Measurements from ENCODE around the gene TOM1L2. TPM values are rescaled to one million over a fixed set of nuclear protein-coding genes. Genes with fewer than 3 reads are reported as not detected.

Gene TOM1L2
- total RNA-seq, 4 donors from 2014 or later, result 15.6 to 85.9 (median 34.9) TPM

DNA sequence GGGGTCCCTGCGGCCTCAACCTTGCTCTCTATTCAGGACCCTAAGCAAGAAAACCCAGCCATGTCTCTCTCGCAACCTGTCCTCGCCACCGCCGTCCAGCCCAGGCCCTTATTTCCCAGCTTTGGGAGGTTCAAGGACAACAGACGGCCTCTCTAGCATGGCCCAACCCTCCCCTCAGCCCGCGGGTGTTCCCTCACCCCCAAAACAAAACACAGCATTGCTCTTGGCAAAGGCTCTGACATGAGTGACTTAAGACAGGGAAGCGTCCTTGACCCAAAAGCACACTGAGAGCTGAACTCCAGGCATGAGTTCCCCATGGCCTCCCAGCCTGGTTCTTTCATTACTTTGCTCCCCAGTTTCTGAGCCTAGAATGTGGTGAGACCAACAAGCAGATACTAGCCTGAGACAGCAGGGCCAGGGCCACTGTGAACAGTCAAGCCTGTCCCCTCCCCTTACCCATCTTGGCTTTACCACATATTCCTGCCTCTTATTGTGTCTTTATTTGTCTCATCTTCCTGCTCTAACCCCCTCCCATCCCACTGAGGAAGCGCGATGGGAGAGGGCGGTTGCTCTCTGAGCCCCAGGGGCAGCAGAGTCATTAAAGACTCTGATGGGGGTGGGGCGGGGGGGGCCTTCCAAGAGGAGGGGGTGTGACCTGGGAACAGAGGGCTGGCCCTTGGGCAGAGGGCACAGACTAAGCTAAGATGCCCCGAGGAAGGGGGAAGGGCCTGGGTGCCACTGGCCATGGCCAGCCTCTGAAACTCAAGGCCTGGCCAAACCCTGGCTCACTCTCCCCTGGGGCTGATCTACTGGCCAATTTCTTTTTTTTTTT lies 147.2 kb downstream of the TOM1L2 start:
- Histone ChIP-seq H3K27ac (peak overlapping the region; percentile 65 to 86), H3K4me3 (no peak overlapping the region), H3K36me3 (no peaks in the 10 kb centered on the region), H3K4me1 (peaks cover 15 to 34% of the 10 kb centered on the region in 2 donors), H3K27me3 (no peaks in the 10 kb centered on the region), H3K9me3 (no peaks in the 10 kb centered on the region)
- TF ChIP-seq, protein P1, sequence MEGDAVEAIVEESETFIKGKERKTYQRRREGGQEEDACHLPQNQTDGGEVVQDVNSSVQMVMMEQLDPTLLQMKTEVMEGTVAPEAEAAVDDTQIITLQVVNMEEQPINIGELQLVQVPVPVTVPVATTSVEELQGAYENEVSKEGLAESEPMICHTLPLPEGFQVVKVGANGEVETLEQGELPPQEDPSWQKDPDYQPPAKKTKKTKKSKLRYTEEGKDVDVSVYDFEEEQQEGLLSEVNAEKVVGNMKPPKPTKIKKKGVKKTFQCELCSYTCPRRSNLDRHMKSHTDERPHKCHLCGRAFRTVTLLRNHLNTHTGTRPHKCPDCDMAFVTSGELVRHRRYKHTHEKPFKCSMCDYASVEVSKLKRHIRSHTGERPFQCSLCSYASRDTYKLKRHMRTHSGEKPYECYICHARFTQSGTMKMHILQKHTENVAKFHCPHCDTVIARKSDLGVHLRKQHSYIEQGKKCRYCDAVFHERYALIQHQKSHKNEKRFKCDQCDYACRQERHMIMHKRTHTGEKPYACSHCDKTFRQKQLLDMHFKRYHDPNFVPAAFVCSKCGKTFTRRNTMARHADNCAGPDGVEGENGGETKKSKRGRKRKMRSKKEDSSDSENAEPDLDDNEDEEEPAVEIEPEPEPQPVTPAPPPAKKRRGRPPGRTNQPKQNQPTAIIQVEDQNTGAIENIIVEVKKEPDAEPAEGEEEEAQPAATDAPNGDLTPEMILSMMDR (IDR thresholded peaks at IDR 0.05), result no peak
- no peak for TF ChIP-seq POLR2A (IDR thresholded peaks at IDR 0.05)
- DNase-seq, result peak in 1 of 2 donors; percentile 31
- intact Hi-C loops (cut with DNase I; ENCODE audit: low total_unique reads), result no loop called here

DNA sequence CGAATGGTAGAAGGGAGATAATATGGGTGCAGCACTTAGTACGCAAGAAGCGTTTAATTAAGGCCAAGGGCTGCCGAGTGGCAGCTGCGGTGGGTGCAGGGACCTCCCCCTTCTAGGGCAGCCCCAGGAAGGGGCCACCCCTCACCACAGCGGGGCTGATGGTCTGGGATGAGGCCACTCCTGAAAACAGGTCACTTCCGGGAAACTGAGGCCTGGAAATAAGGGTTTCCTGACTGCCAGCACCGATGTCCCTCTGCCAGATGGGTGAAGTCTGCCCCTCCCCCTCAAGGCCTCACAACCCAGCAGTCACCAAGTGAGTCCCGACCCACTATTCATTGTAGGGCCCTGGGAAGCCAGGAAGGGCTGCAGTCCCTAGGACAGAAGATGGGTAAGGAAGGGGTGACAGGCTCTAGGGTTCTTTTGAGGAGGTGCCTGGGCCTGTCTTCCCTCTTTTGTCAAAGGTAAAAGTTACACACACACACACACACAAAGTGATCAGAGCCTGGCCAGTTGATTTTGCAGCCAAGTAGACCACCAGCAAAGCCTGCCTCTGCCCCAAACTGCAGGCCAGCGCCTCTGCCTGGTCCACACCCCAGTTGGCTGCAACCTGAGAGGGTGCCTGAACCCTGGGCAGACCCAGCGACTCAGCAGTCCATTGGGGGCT lies 147.9 kb downstream of the TOM1L2 start:
- Histone ChIP-seq H3K27me3 (no peaks in the 10 kb centered on the region), H3K27ac (peak overlapping the region; percentile 65 to 86), H3K4me1 (peaks cover 15 to 32% of the 10 kb centered on the region in 2 donors), H3K36me3 (no peaks in the 10 kb centered on the region), H3K9me3 (no peaks in the 10 kb centered on the region), H3K4me3 (peak overlapping the region; percentile 26 to 31)
- intact Hi-C loops (cut with DNase I; ENCODE audit: low total_unique reads), result no loop called here
- DNase-seq, result peak in 1 of 2 donors; percentile 41
- no peak for TF ChIP-seq POLR2A (IDR thresholded peaks at IDR 0.05)
- TF ChIP-seq, protein P1 (IDR thresholded peaks at IDR 0.05), result no peak

DNA sequence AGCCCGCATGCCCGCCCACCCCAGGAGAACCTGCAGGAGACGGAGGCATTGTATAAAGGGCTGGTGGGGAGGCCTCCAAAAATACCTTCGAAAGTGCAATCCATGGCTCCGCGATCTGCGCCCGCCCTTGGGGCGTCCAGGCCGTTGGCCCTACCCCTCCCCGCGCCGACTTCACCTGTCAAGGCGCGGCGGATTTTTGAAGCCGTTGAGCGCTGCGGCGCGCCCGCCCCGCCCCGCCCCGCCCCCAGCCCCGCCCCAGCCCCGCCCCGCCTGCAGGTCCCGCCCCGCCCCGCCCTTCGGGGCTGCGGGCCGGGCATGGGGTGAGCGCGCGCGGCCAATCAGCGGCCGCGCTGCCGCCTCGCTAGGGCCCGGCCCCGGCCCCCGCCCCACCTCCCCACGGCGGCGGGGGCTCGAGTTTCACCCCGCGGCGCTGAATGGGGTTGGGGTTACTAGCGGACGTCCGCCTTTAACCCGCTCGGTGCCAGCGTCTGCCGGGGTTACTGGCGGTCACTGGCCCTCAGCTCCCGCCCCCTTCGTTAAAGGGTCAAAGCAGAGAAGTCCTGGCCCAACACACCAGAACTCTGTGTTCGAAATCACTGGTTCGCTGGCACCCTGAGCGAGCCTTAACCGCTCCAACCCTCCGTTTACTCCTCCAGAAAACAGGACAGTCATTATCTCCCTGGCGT lies 148.6 kb downstream of the TOM1L2 start:
- Histone ChIP-seq H3K4me1 (peaks cover 15 to 32% of the 10 kb centered on the region in 2 donors), H3K27ac (peak overlapping the region; percentile 65 to 86), H3K36me3 (no peaks in the 10 kb centered on the region), H3K27me3 (no peaks in the 10 kb centered on the region), H3K9me3 (no peaks in the 10 kb centered on the region), H3K4me3 (peak overlapping the region; percentile 26 to 40)
- intact Hi-C loops (cut with DNase I; ENCODE audit: low total_unique reads), result no loop called here
- no peak for TF ChIP-seq POLR2A (IDR thresholded peaks at IDR 0.05)
- TF ChIP-seq, protein P1 (IDR thresholded peaks at IDR 0.05), result no peak
- peak; percentile 84 to 87 for DNase-seq

DNA sequence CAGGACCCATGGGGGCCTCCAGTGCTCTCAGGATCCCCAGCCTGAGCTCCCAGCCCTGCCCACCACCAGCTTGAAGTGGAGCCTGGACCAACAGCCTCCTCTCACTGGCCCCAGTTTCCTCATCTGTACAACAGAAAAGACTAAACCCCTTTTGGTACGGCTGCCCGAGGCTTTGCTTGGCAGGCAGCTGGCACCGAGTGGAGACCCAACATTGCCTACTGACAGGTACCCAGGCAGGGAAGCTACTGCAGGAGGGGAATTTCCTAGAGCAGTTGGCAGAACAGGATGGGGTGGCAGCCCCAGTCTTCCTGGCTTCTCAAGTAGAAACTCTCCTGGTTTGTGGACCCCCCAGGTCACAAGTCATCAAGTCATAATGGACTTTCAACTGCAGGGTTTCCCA lies 149.6 kb downstream of the TOM1L2 start:
- Histone ChIP-seq H3K36me3 (no peaks in the 10 kb centered on the region), H3K27me3 (no peaks in the 10 kb centered on the region), H3K4me1 (peaks cover 15 to 32% of the 10 kb centered on the region in 2 donors), H3K9me3 (no peaks in the 10 kb centered on the region), H3K27ac (peak overlapping the region; percentile 9 to 40), H3K4me3 (peak overlapping the region in 1 of 2 donors; percentile 40)
- TF ChIP-seq, protein P1 (IDR thresholded peaks at IDR 0.05), result no peak
- no peak for TF ChIP-seq POLR2A (IDR thresholded peaks at IDR 0.05)
- DNase-seq, result no peak
- intact Hi-C loops (cut with DNase I; ENCODE audit: low total_unique reads), result no loop called here

All from uterus (tissue), 4 donors.